ENCODE results near the gene ZNHIT1. TPM values are rescaled to one million over a fixed set of nuclear protein-coding genes. Genes with fewer than 3 reads are reported as not detected.

Gene ZNHIT1
- total and polyA plus RNA-seq, 2 of the 8 experiments (the other 6 are each of a cell fraction or from before 2014, with no cell fraction given), result 38.2 to 61.7 TPM

DNA sequence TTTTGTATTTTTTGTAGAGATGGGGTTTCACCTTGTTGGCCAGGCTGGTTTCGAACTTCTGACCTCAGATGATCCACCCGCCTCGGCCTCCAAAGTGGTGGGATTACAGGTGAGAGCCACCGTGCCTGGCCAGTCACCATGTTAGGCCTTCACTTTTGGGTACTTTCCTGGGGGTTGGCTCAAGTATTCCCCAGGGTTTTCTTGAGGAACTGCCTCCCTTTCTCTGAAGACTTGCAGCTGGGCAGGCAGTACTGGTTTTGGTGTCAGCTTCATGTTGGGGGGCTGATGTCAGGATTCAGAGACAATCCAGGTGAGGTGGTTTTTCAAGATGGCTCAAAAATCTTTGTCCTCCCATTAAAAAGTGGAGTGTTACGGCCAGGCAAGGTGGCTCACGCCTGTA, 7.7 kb downstream of the ZNHIT1 start (continued):
- no peak for TF ChIP-seq RXRA (IDR thresholded peaks at IDR 0.05; ENCODE audit: insufficient read depth, low read depth, low read length)
- TF ChIP-seq SRF (IDR thresholded peaks at IDR 0.05; ENCODE audit: low read depth, low read length), result no peak
- TF ChIP-seq, protein P1, sequence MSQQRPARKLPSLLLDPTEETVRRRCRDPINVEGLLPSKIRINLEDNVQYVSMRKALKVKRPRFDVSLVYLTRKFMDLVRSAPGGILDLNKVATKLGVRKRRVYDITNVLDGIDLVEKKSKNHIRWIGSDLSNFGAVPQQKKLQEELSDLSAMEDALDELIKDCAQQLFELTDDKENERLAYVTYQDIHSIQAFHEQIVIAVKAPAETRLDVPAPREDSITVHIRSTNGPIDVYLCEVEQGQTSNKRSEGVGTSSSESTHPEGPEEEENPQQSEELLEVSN (IDR thresholded peaks at IDR 0.05), result no peak
- TF ChIP-seq HDAC6 (IDR thresholded peaks at IDR 0.05; ENCODE audit: low read depth, low read length), result no peak
- TF ChIP-seq GABPA (IDR thresholded peaks at IDR 0.05; ENCODE audit: borderline replicate concordance, insufficient read depth, low read length), result no peak
